Left kidney (tissue), 2 donors: ENCODE measurements around the gene SLC9A3. TPM values are rescaled to one million over a fixed set of nuclear protein-coding genes. Genes with fewer than 3 reads are reported as not detected.

Experiments
- DNase-seq: peaks from one replicate; pipeline ENCODE4 v3.0.0-alpha.2; 2013
- polyA plus RNA-seq: library from polyadenylated mRNA; unstranded; fragments of 120-200 nt; gene quantifications from one replicate; pipeline ENCODE4 v1.2.1, GENCODE V29; 2013; ENCODE audit not compliant: insufficient read length

The SLC9A3 gene
- polyA plus RNA-seq, 1 donor, result 60.6 TPM

- no peak for DNase-seq
Observed at GRCh38 chr5:526456-527088, 2.3 kb upstream of the SLC9A3 start.

- DNase-seq, result no peak
Observed at GRCh38 chr5:525916-526315, 1.7 kb upstream of the SLC9A3 start.

- no peak for DNase-seq
Observed at GRCh38 chr5:524973-525761, 918 bp upstream of the SLC9A3 start.

GRCh38 chr5:523441-524222 is 617 bp downstream of the SLC9A3 start:
- no peak for DNase-seq

- DNase-seq, result no peak
Observed at GRCh38 chr5:522899-523440, 1.3 kb downstream of the SLC9A3 start.

- DNase-seq, result no peak
Observed at GRCh38 chr5:522116-522515, 2.1 kb downstream of the SLC9A3 start.

GRCh38 chr5:521680-522079 is 2.6 kb downstream of the SLC9A3 start:
- DNase-seq, result no peak

- no peak for DNase-seq
Observed at GRCh38 chr5:520850-521226, 3.4 kb downstream of the SLC9A3 start.

GRCh38 chr5:520196-520849 is 3.9 kb downstream of the SLC9A3 start:
- DNase-seq, result no peak

- no peak for DNase-seq
Observed at GRCh38 chr5:518721-519120, 5.5 kb downstream of the SLC9A3 start.

- DNase-seq, result no peak
Observed at GRCh38 chr5:517535-518100, 6.6 kb downstream of the SLC9A3 start.

GRCh38 chr5:516980-517379 is 7.3 kb downstream of the SLC9A3 start:
- DNase-seq, result no peak

- DNase-seq, result no peak
Observed at GRCh38 chr5:516338-516925, 7.8 kb downstream of the SLC9A3 start.

- no peak for DNase-seq
Observed at GRCh38 chr5:515273-515836, 8.9 kb downstream of the SLC9A3 start.

GRCh38 chr5:514673-515072 is 9.6 kb downstream of the SLC9A3 start:
- DNase-seq, result no peak

- no peak for DNase-seq
Observed at GRCh38 chr5:514101-514485, 10.2 kb downstream of the SLC9A3 start.

- DNase-seq, result no peak
Observed at GRCh38 chr5:513216-514100, 10.8 kb downstream of the SLC9A3 start.

- no peak for DNase-seq
Observed at GRCh38 chr5:511476-511875, 12.8 kb downstream of the SLC9A3 start.

GRCh38 chr5:510521-510920 is 13.7 kb downstream of the SLC9A3 start:
- no peak for DNase-seq

GRCh38 chr5:509611-510185 is 14.6 kb downstream of the SLC9A3 start:
- DNase-seq, result no peak
